Prostate gland (tissue), 2 donors: ENCODE results near the gene RPTOR.

Experiments
- CTCF ChIP-seq, 4 experiments: fragments of 200-600 bp in 2 of 4; fragments of 450-650 bp in 2 of 4; sonication (generic) in 2 of 4; IDR thresholded peaks; 1 replicate in 3 of 4; 2 replicates in 1 of 4; pipeline ENCODE4 v1.5.1; 2016 to 2019; ENCODE audit warnings: antibody characterized with exemption in 4 of 4, mild to moderate bottlenecking in 2 of 4, moderate library complexity in 2 of 4
- POLR2A ChIP-seq: fragments of 450-650 bp; IDR thresholded peaks from one replicate; pipeline ENCODE4 v1.6.1; 2016; ENCODE audit warnings: antibody characterized with exemption, mild to moderate bottlenecking
- POLR2AphosphoS5 ChIP-seq: sonication (generic); formaldehyde crosslinking; IDR thresholded peaks from one replicate; pipeline ENCODE4 v1.6.1; 2017; ENCODE audit warnings: antibody characterized with exemption

- TF ChIP-seq CTCF (IDR thresholded peaks at IDR 0.05) (no peak), POLR2A (no peak), POLR2AphosphoS5 (no peak)
Observed at GRCh38 chr17:80829166-80829813, 284.7 kb downstream of the RPTOR start.
